Duodenal mucosa (tissue), 2 donors: ENCODE results near the gene NBEAL1.
"Not testable (repeated sequence)": the region's sequence is repeated elsewhere in the genome, so short reads cannot be mapped to it uniquely, and the experiment has no call there.

Experiments
- H3K27ac ChIP-seq: one replicate; pipeline ENCODE4 v1.7.0; 2013; ENCODE audit warnings: low read depth, low read length
- H3K27me3 ChIP-seq, 2 donors: one replicate each; pipeline ENCODE4 v1.7.0; 2013; ENCODE audit warnings: low read length in 2 of 2, control low read depth in 1 of 2; ENCODE audit not compliant: insufficient read depth in 2 of 2, control insufficient read depth in 1 of 2
- H3K36me3 ChIP-seq, 2 donors: one replicate each; pipeline ENCODE4 v1.7.0; 2013; ENCODE audit warnings: low read length in 2 of 2, control low read depth in 1 of 2; ENCODE audit not compliant: insufficient read depth in 2 of 2, control insufficient read depth in 1 of 2
- H3K4me1 ChIP-seq, 2 donors: one replicate each; pipeline ENCODE4 v1.7.0; 2013; ENCODE audit warnings: low read length in 2 of 2, control low read depth in 1 of 2; ENCODE audit not compliant: insufficient read depth in 2 of 2, control insufficient read depth in 1 of 2
- H3K4me3 ChIP-seq, 2 donors: one replicate each; pipeline ENCODE4 v1.7.0; 2013; ENCODE audit warnings: low read length in 2 of 2, low read depth in 1 of 2
- H3K9ac ChIP-seq, 2 donors: one replicate each; pipeline ENCODE4 v1.7.0; 2013; ENCODE audit warnings: low read length in 2 of 2, low read depth in 1 of 2
- H3K9me3 ChIP-seq, 2 donors: one replicate each; pipeline ENCODE4 v1.7.0; 2013; ENCODE audit warnings: low read length in 2 of 2, control low read depth in 1 of 2; ENCODE audit not compliant: control insufficient read depth in 1 of 2

The NBEAL1 gene

GRCh38 chr2:203135105-203135504 is 120.4 kb downstream of the NBEAL1 start:
- Histone ChIP-seq H3K4me1 (no peaks in the 10 kb centered on the region), H3K9ac (no peak overlapping the region), H3K36me3 (peaks cover 13 to 30% of the 10 kb centered on the region in 2 donors), H3K27ac (no peak overlapping the region), H3K27me3 (no peaks in the 10 kb centered on the region), H3K4me3 (no peak overlapping the region), H3K9me3 (no peaks in the 10 kb centered on the region)

DNA sequence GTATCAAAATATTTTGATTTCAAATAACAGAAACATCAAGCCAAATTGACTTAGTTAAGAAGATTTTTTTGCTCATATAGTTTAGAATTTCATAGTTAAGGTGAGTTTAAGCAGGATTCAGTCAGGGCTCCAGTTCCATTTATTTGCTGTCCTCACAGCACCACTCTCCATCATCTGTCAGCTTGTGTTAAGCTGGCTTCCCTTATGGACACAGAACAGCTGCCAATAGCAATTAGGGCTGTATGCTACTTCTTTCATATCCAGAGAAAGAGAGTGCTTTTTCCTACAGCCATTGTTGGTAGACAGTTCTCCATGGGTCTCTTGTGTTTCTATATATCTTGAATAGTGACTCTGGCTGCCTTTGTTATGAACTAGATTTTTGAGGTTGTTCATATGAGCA is 128.7 kb downstream of the NBEAL1 start:
- Histone ChIP-seq H3K9ac (no peak overlapping the region), H3K36me3 (peaks cover 2 to 14% of the 10 kb centered on the region in 2 donors), H3K4me1 (no peaks in the 10 kb centered on the region), H3K9me3 (no peaks in the 10 kb centered on the region), H3K27me3 (no peaks in the 10 kb centered on the region), H3K4me3 (no peak overlapping the region), H3K27ac (no peak overlapping the region)

DNA sequence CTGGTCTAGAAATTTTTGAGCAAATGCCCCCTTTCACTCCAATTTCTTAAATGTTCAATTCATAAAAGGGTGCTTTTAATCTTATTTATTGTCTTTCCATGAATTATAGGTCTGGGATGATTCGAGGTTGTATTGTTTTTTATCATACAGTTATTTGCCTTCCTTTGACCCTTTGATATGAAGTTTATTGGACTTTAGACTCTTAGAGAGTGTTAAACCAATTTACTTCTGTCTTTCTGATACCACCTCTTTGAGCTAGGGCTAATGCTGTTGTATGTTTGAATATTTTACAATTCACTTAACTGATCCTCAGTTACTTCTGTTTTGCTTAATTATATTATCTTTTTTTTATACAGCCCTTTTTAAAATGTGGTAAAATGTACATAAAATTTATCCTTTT is 134.5 kb downstream of the NBEAL1 start:
- Histone ChIP-seq H3K9me3 (no peaks in the 10 kb centered on the region), H3K27me3 (no peaks in the 10 kb centered on the region), H3K4me3 (no peak overlapping the region), H3K36me3 (peaks cover 2 to 26% of the 10 kb centered on the region in 2 donors), H3K9ac (no peak overlapping the region), H3K27ac (no peak overlapping the region), H3K4me1 (peaks cover 0 to 5% of the 10 kb centered on the region in 2 donors)

DNA sequence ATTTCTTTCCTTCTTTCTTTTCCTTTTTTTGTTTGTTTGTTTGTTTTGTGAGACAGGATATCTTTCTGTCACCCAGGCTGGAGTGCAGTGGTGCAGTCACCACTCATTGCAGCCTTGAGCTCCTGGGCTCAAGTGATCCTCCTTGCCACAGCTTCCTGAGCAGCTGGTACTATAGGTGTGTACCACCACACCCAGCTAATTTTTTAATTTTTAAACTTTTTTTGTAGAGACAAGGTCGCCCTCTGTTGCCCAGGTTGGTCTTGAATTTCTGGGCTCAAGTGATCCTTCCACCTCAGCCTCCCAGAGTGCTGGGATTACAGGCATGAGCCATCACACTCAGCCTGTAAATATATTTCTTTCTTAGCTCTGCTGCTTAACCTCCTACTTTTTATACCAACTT is 140.7 kb downstream of the NBEAL1 start:
- peaks cover 4 to 14% of the 10 kb centered on the region in 2 donors for H3K36me3 ChIP-seq
- H3K27me3 ChIP-seq, result no peaks in the 10 kb centered on the region
- no peak overlapping the region for H3K9ac ChIP-seq
- no peak overlapping the region for H3K4me3 ChIP-seq
- H3K9me3 ChIP-seq, result no peaks in the 10 kb centered on the region
- no peaks in the 10 kb centered on the region for H3K4me1 ChIP-seq
- no peak overlapping the region for H3K27ac ChIP-seq

- not testable (repeated sequence) for H3K27ac ChIP-seq, H3K9me3 ChIP-seq, H3K4me1 ChIP-seq, H3K27me3 ChIP-seq, H3K9ac ChIP-seq, H3K4me3 ChIP-seq
- peaks cover 0 to 24% of the 10 kb centered on the region in 2 donors for H3K36me3 ChIP-seq
Observed at GRCh38 chr2:203162722-203163121, 148.0 kb downstream of the NBEAL1 start.

DNA sequence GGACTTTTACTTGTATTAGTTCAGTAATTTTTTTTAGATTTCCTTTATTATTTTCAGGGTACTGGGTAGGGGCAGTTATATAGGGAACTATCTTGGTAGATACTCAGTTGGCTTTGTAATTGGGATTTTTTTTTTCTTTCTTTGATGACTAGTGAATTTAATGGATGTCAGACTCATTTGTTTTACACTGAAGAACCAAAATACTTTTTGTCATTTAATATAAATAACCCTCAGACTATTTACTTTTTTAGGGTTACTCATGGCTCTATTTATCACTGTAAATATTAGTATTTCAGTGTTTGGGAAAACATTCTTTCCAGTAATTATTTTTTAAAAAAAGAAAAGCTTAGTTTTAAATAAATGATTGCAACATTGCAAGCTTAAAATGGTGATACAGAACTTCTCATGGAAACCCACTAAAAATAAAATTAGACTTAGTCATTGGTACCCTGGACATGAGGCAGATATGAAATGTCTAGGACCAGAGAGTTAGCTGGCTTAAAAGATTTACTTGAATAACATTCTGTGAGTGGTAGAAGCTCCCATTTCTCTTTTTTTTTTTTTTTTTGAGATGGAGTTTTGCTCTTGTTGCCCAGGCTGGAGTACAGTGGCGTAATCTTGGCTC is 149.7 kb downstream of the NBEAL1 start:
- no peaks in the 10 kb centered on the region for H3K9me3 ChIP-seq
- no peak overlapping the region for H3K27ac ChIP-seq
- H3K36me3 ChIP-seq, result peaks cover 2 to 29% of the 10 kb centered on the region in 2 donors
- H3K27me3 ChIP-seq, result no peaks in the 10 kb centered on the region
- no peak overlapping the region for H3K4me3 ChIP-seq
- no peak overlapping the region for H3K9ac ChIP-seq
- no peaks in the 10 kb centered on the region for H3K4me1 ChIP-seq

- no peaks in the 10 kb centered on the region for H3K9me3 ChIP-seq
- H3K27me3 ChIP-seq, result no peaks in the 10 kb centered on the region
- no peak overlapping the region for H3K4me3 ChIP-seq
- H3K4me1 ChIP-seq, result no peaks in the 10 kb centered on the region
- no peak overlapping the region for H3K9ac ChIP-seq
- peaks cover 2 to 28% of the 10 kb centered on the region in 2 donors for H3K36me3 ChIP-seq
- H3K27ac ChIP-seq, result no peak overlapping the region
Observed at GRCh38 chr2:203167751-203168150, 153.1 kb downstream of the NBEAL1 start.

GRCh38 chr2:203170502-203170901 is 155.8 kb downstream of the NBEAL1 start:
- peaks cover 10 to 30% of the 10 kb centered on the region in 2 donors for H3K36me3 ChIP-seq
- no peaks in the 10 kb centered on the region for H3K27me3 ChIP-seq
- no peaks in the 10 kb centered on the region for H3K4me1 ChIP-seq
- H3K4me3 ChIP-seq, result no peak overlapping the region
- no peak overlapping the region for H3K27ac ChIP-seq
- no peaks in the 10 kb centered on the region for H3K9me3 ChIP-seq
- H3K9ac ChIP-seq, result no peak overlapping the region

GRCh38 chr2:203175371-203175770 is 160.7 kb downstream of the NBEAL1 start:
- no peak overlapping the region for H3K4me3 ChIP-seq
- no peaks in the 10 kb centered on the region for H3K9me3 ChIP-seq
- H3K4me1 ChIP-seq, result no peaks in the 10 kb centered on the region
- H3K27ac ChIP-seq, result no peak overlapping the region
- H3K36me3 ChIP-seq, result peaks cover 7 to 20% of the 10 kb centered on the region in 2 donors
- H3K27me3 ChIP-seq, result no peaks in the 10 kb centered on the region
- no peak overlapping the region for H3K9ac ChIP-seq

GRCh38 chr2:203177361-203177760 is 162.7 kb downstream of the NBEAL1 start:
- Histone ChIP-seq H3K36me3 (peaks cover 10 to 32% of the 10 kb centered on the region in 2 donors), H3K4me3 (no peak overlapping the region), H3K9ac (no peak overlapping the region), H3K27me3 (no peaks in the 10 kb centered on the region), H3K4me1 (no peaks in the 10 kb centered on the region), H3K27ac (no peak overlapping the region), H3K9me3 (no peaks in the 10 kb centered on the region)

- Histone ChIP-seq H3K4me3 (no peak overlapping the region), H3K9ac (no peak overlapping the region), H3K9me3 (no peaks in the 10 kb centered on the region), H3K27me3 (no peaks in the 10 kb centered on the region), H3K36me3 (peaks cover 13 to 47% of the 10 kb centered on the region in 2 donors), H3K27ac (no peak overlapping the region), H3K4me1 (no peaks in the 10 kb centered on the region)
Observed at GRCh38 chr2:203185864-203186263, 171.2 kb downstream of the NBEAL1 start.
